DMS 273 treated with DMSO at 0.1 percent for 48 hours (cell line): ENCODE results near the gene LRRC46.

Experiments
- DNase-seq: peaks from one replicate; lab custom pipeline; 2025; lab: John Stamatoyannopoulos, UW

Gene LRRC46

DNA sequence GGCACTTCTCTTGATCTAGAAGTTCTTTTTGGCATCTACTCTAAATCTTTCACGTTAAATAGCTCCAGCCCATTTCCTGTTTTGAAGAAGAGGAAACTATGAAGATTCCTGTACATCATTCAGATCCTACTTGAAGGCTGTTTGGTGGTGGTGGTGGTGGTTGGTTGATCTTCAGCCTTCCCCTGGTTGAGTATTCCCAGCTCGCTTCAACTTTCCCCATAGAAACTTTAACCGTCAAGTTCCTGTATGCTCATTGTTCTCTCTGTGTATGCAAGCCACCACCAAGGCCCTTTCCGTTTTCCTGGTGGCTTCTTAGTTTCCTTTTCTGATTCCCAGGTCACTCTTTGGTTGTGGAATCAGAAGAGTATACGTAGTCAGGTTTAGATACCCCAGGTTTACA, 3.3 kb downstream of the LRRC46 start:
- DNase-seq = no peak

DNA sequence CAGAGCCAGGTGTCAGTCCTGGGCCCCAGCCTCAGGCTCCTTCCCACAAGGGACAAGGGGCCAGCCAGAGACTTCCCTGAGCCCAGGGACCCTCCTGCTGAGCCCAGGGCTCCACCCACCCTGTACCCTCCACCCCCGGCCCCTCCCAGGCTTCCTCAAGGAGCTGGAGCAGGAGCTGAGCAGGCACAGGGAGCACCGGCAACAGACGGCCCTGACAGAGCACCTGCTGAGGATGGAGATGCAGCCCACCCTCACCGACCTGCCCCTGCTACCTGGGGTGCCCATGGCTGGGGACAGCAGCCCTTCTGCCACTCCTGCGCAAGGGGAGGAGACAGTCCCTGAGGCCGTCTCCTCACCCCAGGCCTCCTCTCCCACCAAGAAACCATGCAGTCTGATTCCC, 5.1 kb downstream of the LRRC46 start:
- DNase-seq = no peak

DNA sequence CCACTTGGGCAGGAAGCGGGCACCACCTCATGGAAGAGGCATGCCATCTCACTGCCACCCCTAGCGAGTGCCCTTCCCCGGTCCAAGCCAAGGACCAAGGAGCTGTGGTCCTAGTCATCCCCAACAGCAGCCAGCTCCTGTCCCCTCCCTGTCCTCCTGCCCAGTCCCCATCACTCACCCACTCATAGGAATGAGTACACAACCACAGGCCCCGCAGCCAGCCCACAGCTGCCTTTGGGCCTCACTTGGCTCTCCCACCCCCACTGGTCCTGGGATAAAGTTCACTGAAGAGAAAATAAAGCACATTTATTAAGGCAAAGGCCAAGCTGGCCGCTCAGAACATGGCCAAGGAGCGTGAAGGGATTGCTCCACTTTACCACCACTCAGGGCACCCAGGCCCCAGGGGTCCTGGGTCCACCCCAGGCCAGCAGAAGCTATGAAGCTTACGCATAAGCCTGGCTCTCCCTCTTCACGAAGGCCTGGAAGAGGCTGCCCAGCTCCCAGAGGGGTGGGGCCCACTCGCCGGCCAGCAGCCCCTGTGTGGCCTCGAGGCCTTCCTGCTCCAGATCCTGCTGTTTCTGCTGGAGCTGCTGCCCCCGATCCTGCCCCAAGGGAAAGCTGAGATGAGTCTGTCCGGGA, 6.0 kb downstream of the LRRC46 start:
- DNase-seq = no peak

DNA sequence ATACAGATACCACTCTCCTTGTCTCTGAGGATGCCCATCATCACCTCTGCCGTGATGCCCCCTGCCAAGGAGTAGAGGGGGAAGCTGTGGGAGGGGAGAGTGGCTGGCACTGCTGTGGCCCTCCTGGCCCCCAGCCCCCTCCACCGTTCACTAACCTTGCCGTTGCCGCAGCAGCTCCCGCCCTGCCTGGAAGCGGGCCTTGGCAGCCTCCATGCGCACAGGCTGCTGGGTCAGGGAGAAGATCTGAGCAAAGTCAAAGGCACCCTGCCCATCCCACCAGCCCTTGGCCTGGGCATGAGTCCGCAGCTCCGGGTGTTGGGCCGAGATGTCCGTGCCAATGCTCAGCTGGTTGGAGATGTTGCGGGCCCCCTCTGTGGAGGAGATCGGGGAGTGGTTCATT, 7.2 kb downstream of the LRRC46 start:
- no peak for DNase-seq

DNA sequence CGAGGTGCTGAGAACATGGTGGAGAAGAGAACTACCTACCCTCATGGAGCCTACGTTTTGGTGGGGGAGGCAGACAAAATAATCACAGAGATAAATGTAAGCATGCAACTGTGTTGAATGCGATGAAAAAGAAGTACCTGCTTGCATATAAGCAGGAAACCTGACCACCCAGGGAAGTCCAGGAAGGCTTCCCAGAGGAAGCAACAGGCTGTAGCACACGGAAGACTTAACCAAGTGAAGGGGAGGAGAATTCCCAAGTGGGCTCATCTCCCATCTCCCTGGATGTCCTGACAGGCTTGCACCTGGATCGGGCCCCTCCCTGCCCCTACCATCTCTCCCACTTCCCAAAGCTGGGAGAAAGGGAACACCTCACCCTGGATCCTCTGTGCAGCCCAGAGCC, 7.6 kb downstream of the LRRC46 start:
- no peak for DNase-seq

DNA sequence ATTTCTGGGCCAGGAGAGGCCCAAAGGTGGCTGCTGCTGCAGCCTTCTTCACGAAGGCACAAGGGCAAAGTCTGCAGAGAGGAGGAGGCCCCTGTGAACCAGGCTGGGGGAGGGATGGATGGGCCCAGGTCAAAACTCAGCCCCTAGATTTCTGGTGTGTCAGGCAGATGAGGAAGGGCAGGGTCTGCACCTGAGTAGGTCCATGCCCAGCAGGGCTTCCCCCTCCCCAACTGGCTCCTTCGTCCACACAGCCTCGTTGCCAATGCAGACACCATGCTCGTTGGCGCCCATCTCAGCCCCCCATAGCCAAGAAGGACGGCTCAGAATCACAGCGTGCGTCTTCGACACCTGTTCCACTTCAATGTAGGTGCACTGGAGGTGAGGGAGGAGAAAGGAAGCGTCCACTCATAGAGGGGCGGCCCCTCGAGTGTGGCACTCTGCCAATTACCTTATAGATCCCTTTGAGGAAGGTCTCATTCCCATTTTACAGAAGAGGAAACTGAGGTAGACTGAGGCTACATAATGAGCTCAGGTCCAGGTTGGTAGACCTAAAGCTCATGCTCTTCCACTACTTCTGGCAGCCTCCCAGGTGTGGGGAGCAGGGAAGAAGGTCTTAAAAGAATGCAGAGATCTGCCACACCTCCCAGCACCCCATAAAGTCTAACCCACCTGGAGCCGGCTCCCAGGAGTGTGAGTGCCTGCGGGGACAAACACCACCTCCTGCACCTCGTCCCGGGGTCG, 8.7 kb downstream of the LRRC46 start:
- no peak for DNase-seq

DNA sequence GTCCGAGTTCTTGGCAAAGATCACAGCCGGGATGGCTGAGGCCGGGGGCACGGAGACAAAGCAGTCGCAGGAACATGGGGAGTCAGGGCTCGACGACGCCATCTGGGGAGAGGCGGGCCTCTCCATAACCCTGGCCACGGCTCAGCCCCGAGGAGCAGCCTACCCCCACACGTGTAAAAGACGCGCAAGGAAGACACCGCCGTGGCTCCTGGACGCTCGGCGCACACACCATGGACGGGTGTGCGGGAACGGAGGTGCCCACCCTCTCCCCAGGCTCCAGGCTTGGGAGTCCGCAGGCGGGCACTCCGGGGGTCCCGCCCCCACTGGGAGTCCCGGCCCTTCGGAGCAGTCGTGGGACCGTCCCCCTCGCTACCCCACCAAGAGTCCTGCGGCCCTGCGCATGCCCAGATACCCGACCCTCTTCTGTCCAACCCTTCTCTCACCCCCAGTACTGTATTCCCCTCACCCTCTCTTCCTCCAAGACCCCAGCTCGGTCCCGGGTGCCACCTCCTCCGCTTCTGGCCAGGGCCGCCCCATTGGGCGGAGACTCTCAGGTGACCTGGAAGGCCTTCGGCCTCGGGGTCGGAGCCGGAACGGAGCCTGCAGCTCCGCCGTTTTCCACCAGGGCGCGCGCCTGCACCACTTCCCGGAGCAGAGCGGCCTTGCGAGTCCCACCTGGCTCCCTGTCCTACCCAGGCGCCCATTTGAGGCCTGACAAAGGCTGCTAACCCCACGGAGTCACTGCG, 9.4 kb downstream of the LRRC46 start, which contains the start of gene SCRN2:
SCRN2 (minus strand) TSS at position 532 of the 746 bp plus-strand sequence; CDS start at position 102, 430 bp downstream.
- DNase-seq = peak; percentile 68

DNA sequence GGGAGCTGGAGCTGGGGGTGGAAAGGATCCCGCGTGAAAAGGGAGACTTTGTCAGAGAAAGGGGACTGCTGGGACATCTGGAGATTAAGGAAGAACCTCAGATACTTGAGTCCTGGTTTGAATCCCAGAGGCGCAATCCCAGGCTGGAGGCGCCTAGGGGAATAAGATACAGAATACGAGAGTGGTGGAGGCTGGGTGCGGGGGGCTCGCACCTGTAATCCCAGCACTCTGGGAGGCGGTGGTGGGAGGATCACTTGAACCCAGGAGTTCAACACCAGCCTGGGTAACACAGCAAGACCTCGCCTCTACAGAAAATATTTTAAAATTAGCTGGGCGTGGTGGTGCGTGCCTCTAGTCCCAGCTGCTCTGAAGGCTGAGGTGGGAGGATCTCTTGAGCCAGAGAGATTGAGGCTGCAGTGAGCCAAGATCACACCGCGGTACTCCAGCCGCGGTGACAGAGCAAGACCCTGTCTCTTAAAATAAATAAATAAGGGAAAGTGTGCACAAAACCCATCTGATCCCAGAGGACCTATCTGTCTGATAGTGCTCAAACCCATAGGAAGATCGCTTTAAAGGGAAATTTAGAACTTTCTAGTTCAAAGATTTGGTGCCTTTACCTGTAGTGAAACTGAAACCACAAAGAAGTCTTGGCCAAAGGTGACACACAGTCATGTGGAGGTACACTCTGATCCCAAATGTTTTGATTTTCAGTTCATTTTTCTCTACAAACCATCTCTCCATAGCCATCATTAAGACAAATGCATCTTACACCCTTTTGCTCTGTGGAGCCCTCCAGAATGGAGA, 10.2 kb downstream of the LRRC46 start:
- DNase-seq = no peak

DNA sequence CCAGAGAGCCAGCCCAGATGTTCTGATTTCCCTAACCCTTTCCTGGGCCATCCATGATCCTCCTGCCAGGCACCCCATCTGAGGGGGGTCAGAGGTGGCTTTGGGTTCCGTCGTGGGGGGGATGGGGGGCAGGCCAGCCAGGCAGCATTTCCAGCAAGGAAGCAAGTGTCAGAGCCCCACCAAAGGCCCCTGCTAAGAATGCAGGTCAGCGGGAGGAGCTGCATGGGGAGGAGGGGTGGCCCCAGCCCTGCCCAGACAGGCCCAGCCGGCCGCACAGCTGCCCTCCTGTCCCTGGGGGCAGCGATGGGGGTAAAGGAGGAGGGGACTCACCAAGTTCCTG, 11.9 kb downstream of the LRRC46 start:
- no peak for DNase-seq

DNA sequence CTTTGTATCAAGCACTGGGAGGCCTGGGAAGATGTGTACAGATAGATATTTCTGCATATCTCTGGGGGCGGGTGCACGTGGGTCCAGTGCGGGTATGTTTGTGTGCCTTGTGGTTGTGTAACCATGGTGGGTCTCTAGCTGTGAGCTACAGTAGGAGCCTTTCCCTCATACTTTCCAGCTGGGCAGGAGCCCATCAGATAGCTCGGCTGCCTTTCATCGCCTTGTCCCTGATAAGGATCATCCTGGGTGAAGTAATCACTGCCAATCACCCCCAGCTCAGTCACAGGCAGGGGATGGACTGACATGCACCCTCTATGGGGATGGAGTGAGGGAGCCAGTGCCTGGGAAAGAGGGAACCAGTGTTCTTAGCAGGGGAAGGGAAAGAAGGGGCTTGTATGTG, 12.8 kb downstream of the LRRC46 start:
- DNase-seq = no peak

DNA sequence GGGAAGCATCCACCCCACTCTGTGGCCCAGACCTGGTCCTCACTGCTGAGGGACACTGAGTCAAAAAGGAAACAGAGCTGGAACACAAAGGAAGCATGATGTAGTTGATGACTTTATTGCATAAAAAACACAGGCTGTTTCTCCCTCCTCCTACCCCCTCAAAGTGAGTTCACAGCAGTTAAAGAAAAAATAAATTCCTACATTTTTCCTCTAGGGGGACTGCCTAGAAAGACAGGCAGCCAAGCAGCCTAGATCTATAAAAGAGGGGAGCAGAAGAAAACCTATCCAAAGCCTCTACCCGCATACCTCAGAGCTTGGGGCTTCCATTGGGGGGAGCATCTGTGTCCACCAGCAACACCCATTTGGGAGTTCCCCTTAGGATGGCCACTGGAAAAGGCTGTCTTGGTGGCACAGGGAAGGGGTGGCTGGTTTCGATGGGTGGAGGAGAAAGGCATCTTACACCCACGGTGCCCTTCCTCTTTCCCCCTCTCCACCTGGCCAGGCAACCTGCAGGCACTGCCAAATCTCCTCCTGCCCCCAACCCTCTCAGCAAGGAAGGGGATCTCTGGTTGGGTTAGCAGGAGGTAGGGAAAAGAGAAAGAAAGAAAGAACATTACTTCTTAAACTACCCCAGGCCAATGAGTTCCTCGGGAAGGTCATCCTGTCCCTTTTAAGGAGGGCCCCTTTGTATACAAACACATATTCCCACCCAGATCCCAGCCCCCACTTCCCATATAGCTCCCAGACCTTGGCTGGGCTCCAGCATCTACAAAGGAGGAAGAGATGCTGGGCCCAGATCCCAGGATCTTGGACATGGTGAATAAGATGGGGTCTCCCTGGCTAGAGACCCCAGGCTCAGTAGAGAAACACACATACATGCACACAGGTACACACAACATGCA, 13.6 kb downstream of the LRRC46 start:
- DNase-seq = no peak

DNA sequence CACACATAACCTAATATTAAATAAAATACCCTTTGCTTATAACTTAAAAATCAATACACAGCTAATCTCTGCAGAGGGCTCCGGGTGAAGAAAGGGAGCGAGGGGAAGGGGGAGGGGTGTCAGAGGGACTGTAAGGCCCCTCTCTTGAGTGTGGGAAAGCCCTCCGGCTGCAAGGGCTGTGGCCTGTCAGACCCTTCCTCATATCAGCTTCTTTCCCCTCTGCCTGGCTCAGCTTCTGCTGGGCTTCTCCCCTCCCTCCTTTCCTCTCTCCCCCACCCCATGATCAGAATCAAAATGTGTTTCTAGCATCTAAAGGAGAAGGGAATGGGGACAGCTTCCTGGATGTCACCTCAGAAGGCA, 14.2 kb downstream of the LRRC46 start:
- DNase-seq = no peak

DNA sequence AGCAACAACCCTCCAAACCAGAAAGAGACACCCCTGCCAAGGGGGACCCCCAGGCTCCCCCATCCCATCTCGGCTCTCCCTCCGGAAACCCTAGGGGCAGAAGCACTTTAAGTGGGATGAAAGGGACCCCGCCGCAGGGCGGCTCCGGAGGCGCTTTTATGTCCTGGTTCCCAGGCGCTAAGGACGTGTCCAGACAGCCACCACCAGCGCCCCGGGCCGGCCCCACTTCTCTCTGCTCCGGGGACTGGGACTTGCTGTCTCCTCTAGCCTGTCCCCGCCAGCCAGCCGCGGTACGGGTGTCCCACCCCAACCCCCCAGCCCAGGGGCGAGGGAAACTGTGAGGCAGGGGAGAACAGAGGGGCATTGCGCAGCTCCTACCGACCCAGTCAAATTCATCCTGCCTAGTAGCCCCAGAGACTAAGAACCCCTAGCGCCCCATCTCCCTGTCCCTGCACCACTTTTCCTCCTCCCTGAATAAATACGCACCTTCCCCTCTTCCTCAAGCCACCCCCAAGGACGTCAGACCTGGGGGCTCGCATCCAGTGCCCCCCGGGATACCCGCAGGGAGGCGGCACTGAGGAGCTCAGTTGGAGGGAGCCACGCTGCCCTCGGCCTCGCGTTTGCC, 15.4 kb downstream of the LRRC46 start:
- DNase-seq = no peak

DNA sequence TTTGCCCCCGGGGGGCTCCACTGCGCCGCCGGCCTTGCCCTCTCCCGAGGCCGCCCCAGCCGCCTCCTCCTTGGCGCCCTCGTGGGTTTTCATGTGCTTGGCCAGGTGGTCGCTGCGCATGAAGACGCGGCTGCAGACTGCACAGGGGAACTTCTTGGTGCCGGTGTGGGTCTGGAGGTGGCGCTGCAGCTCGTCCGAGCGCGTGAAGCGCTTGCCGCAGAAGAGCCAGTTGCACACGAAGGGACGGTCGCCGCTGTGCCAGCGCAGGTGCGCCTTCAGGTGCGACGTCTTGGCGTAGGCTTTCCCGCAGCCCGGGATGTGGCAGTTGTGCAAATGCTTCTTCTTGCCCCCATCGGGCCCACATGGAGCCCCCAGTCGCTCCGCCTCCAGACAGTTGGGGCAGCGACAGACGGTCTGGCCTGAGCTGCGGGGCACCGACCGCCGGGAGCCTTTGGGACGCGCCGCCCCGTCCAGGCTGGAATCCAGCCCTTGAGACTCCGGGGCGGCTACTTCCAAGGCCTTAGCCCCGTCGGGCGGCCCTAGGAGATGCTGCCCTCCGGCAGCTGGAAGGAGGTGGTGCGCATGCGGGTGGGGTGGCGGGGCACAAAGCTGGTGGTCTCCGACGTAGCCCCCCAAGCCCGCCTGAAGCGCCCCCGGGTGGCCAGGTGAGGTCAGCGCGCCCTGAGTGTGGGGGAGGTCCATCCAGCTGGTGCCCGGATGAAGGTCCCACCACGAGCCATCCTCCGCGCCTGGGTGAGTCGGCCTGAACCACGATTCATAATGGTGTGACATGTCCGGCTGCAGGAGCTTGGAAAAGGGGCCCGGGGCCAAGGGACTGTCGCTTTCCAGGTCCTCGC, 16.1 kb downstream of the LRRC46 start:
- no peak for DNase-seq

DNA sequence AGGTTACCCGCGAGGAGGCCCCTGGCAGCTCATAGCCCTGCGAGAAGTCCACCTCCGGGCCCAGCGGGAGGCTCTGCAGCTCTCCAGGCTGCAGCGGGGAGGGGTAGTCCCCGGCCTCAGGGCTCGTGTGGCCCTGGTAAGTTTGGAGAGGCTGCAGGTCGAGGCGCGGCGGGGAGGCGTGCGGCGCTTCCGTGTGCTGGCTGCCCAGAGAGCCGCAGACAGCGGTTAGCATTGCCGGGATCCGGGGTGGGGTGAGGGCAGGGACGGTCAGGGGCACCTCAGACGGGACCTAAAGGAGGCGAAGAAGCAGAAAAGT, 16.7 kb downstream of the LRRC46 start:
- no peak for DNase-seq

DNA sequence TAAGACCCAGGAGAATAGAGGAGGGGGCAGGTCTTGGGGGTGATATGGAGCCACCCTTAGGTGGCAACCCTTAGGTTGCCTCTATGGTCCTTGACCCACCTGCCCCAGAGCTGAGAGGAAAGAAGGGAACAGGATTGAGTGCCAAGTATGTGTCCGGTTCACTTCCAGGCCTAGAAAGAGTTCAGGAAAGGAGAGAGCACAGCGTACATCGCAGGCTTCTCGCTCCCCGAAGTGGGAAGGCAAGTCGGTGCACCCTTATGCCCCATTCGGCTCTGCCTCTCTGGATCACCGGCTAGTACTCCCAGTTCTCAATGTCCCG, 18.9 kb downstream of the LRRC46 start:
- no peak for DNase-seq

DNA sequence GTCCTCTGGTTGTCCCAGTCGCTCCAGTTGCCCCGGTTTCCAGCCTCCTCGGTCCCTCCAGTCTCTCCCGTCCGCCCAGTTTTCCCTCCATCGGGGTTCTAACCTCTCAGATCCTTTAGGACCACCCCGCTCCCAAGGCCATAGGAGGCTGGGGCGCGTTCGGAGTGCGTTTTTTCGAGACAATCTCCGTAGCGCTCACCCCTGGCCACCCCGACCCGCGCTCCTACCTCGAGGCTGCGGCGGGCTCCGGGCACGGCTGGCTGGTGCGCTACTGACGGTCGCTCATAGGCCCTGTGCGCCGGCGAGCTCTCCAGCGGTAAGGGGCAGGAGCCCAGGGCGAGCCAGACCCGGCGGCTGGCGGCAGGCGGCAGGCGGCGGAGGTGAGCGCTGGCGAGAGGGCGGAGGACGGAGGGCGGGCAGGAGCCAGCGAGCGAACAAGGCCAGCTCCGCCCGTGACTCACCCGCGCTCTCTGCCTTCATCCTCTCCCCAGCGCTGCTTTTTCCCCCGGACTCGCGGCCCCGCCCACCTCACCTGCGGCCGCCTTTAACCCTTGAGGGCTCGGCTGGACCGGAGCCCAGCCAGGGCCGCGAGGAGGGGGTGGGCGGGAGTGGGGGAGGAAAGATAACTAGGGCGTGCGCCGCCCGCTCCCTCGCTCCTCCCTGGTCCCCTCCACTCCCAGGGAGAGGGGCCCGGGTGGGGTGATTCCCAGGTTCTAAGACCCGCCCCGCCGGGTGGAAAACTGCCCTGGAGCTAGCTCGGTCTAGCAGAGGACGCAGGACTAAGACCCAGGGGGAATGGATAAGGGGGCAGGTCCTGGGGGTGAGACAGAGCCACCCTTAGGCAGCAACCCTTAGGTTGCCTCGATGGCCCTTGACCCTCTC, 19.5 kb downstream of the LRRC46 start, which contains the start of gene SP6:
SP6 (minus strand) TSS at position 472 of the 882 bp plus-strand sequence. CDS start 2,734 bp downstream, outside the sequence.
- DNase-seq = no peak

DNA sequence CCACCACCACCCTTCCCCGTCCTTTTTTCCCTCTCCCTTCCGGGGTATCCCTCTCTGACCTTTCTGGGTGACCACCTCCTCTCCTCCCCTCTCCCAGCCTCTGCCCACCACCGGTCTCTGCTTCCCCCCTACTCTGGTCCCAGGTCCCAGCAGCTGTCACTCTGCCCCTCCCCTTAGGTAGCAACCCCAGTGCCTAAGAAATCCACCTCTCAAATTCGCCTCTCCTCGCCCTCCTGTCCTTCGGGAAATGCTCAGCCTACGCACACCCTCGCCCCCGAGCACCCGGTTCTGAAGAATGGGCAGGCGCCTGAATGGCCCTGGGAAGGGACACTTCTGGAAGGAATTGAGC, 20.3 kb downstream of the LRRC46 start:
- no peak for DNase-seq
